ENCODE measurements around the gene ITFG1.

Gene ITFG1

GRCh38 chr16:47180073-47180472 lies 280.8 kb downstream of the ITFG1 start:
- TF ChIP-seq RARB (CRISPR knock-in tag; IDR thresholded peaks at IDR 0.05) (no peak), BACH2 (CRISPR knock-in tag; IDR thresholded peaks at IDR 0.05; ENCODE audit: borderline replicate concordance) (no peak), ESRRG (CRISPR knock-in tag; IDR thresholded peaks at IDR 0.05) (no peak), ISL1 (CRISPR knock-in tag; IDR thresholded peaks at IDR 0.05) (no peak), PATZ1 (CRISPR knock-in tag; IDR thresholded peaks at IDR 0.05; ENCODE audit: borderline replicate concordance) (no peak), TOX (CRISPR knock-in tag; IDR thresholded peaks at IDR 0.05; ENCODE audit: borderline replicate concordance) (no peak), ZNF70 (CRISPR knock-in tag; IDR thresholded peaks at IDR 0.05) (no peak)
- no peak for ATAC-seq

GRCh38 chr16:47175152-47175551 lies 285.7 kb downstream of the ITFG1 start:
- ATAC-seq, result no peak
- TF ChIP-seq ZFP3 (CRISPR knock-in tag; IDR thresholded peaks at IDR 0.05) (no peak), SNAI2 (CRISPR knock-in tag; IDR thresholded peaks at IDR 0.05) (no peak)

- no peak for ATAC-seq
- TF ChIP-seq CSDC2 (CRISPR knock-in tag; IDR thresholded peaks at IDR 0.05), result no peak
- no peak for TF ChIP-seq TSHZ2 (CRISPR knock-in tag; IDR thresholded peaks at IDR 0.05)
- TF ChIP-seq ZC3H10 (CRISPR knock-in tag; IDR thresholded peaks at IDR 0.05), result no peak
- TF ChIP-seq SNAI2 (CRISPR knock-in tag; IDR thresholded peaks at IDR 0.05), result no peak
Observed at GRCh38 chr16:47162670-47163420, 298.0 kb downstream of the ITFG1 start.

GRCh38 chr16:47161464-47161863 lies 299.4 kb downstream of the ITFG1 start:
- TF ChIP-seq POU6F1 (CRISPR knock-in tag; IDR thresholded peaks at IDR 0.05; ENCODE audit: borderline replicate concordance, low read depth) (no peak), PPARA (CRISPR knock-in tag; IDR thresholded peaks at IDR 0.05; ENCODE audit: borderline replicate concordance) (no peak), PATZ1 (CRISPR knock-in tag; IDR thresholded peaks at IDR 0.05; ENCODE audit: borderline replicate concordance) (no peak), TOX (CRISPR knock-in tag; IDR thresholded peaks at IDR 0.05; ENCODE audit: borderline replicate concordance) (no peak), ZNF565 (CRISPR knock-in tag; conservative IDR thresholded peaks at IDR 0.05; ENCODE audit: low read depth) (no peak), CSRNP3 (CRISPR knock-in tag; IDR thresholded peaks at IDR 0.05) (no peak), GLIS3 (CRISPR knock-in tag; IDR thresholded peaks at IDR 0.05) (no peak), ZNF8 (CRISPR knock-in tag; IDR thresholded peaks at IDR 0.05) (no peak), TSHZ2 (CRISPR knock-in tag; IDR thresholded peaks at IDR 0.05) (no peak), OSR1 (CRISPR knock-in tag; IDR thresholded peaks at IDR 0.05) (no peak), ZFP30 (CRISPR knock-in tag; IDR thresholded peaks at IDR 0.05) (no peak), ZFP3 (CRISPR knock-in tag; IDR thresholded peaks at IDR 0.05) (no peak), SNAI2 (CRISPR knock-in tag; IDR thresholded peaks at IDR 0.05) (no peak)
- ATAC-seq, result no peak
